PC-9 (cell line): ENCODE measurements around the gene EPS8L2. TPM values are rescaled to one million over a fixed set of nuclear protein-coding genes. Genes with fewer than 3 reads are reported as not detected.

Source experiments
- Bru-seq: library from RNA; stranded (reverse); fragments of 400-500 nt; gene quantifications from one replicate; lab custom pipeline; 2021; lab: Mats Ljungman, UMichigan
- BruChase-seq, 2 experiments: library from RNA; stranded (reverse); fragments of 400-500 nt; gene quantifications; one replicate each; lab custom pipeline; 2021; lab: Mats Ljungman, UMichigan
- BruUV-seq: library from RNA; stranded (reverse); fragments of 400-500 nt; replicated peaks from 2 replicates; lab custom pipeline; 2021; lab: Mats Ljungman, UMichigan
- CTCF ChIA-PET: fragments of 300-600 bp; sonication (Branson Sonifier 250); formaldehyde crosslinking; loops from one replicate; lab custom pipeline; 2022; ENCODE audit warnings: antibody characterized with exemption; lab: Charles Lee
- POLR2A ChIA-PET: fragments of 300-600 bp; sonication (Branson Sonifier 250); formaldehyde crosslinking; loops from one replicate; lab custom pipeline; 2022; ENCODE audit warnings: antibody characterized with exemption; ENCODE audit not compliant: unreplicated experiment; lab: Charles Lee
- DNase-seq, 2 experiments: peaks; one replicate each; pipeline versions ENCODE4 v3.0.0 to v3.0.0-alpha.2; 2015 to 2022; ENCODE audit warnings: mixed read lengths in 1 of 2
- H2AFZ ChIP-seq: fragments of 200-600 bp; sonication (generic); 2 replicates; pipeline ENCODE4 v1.8.1; 2017; ENCODE audit warnings: antibody characterized with exemption
- H3F3A ChIP-seq: fragments of 200-600 bp; sonication (generic); 2 replicates; pipeline ENCODE4 v1.8.1; 2017; ENCODE audit warnings: antibody characterized with exemption, mild to moderate bottlenecking, low read depth; ENCODE audit not compliant: insufficient read depth
- H3K27ac ChIP-seq: fragments of 200-600 bp; sonication (generic); 2 replicates; pipeline ENCODE4 v1.6.1; 2016; ENCODE audit warnings: mixed run types
- H3K27me3 ChIP-seq: fragments of 200-600 bp; sonication (generic); 2 replicates; pipeline ENCODE4 v1.6.1; 2016; ENCODE audit warnings: low read depth, mixed run types; ENCODE audit not compliant: insufficient read depth
- H3K36me3 ChIP-seq: fragments of 200-600 bp; sonication (generic); 2 replicates; pipeline ENCODE4 v1.6.1; 2016; ENCODE audit warnings: low read depth, mixed run types
- H3K4me1 ChIP-seq: fragments of 200-600 bp; sonication (generic); replicated peaks from 2 replicates; pipeline ENCODE4 v1.6.1; 2016; ENCODE audit warnings: mixed run types; ENCODE audit not compliant: insufficient read depth
- H3K4me2 ChIP-seq: fragments of 200-600 bp; sonication (generic); 2 replicates; pipeline ENCODE4 v1.6.1; 2017; ENCODE audit warnings: mixed run types
- H3K4me3 ChIP-seq: fragments of 200-600 bp; sonication (generic); 2 replicates; pipeline ENCODE4 v1.6.1; 2016; ENCODE audit warnings: mixed run types
- H3K79me2 ChIP-seq: fragments of 200-600 bp; sonication (generic); 2 replicates; pipeline ENCODE4 v1.6.1; 2017; ENCODE audit warnings: low read depth, mixed run types
- H3K9me2 ChIP-seq: fragments of 200-600 bp; sonication (generic); 2 replicates; pipeline ENCODE4 v1.8.1; 2017; ENCODE audit warnings: mild to moderate bottlenecking; ENCODE audit not compliant: insufficient read depth
- H3K9me3 ChIP-seq: fragments of 200-600 bp; sonication (generic); 2 replicates; pipeline ENCODE4 v1.8.1; 2016; ENCODE audit warnings: low read depth; ENCODE audit not compliant: insufficient read depth
- H4K20me1 ChIP-seq: fragments of 200-600 bp; sonication (generic); 2 replicates; pipeline ENCODE4 v1.8.1; 2017; ENCODE audit not compliant: insufficient read depth
- CTCF ChIP-seq: fragments of 200-600 bp; sonication (generic); conservative IDR thresholded peaks from 2 replicates; pipeline ENCODE4 v1.6.1; 2017; ENCODE audit warnings: mixed run types, antibody characterized with exemption, mild to moderate bottlenecking, moderate library complexity
- EZH2 ChIP-seq: fragments of 200-600 bp; sonication (generic); IDR thresholded peaks from 2 replicates; pipeline ENCODE4 v1.8.0; 2017; ENCODE audit warnings: antibody characterized with exemption, low read depth
- intact Hi-C: fragments of 100-400 bp; cut with micrococcal nuclease; formaldehyde crosslinking; loops from one replicate; pipeline ENCODE4 v1.10.0; 2022; ENCODE audit not compliant: unreplicated experiment
- long read RNA-seq: library from polyadenylated mRNA; stranded (forward); transcript quantifications from one replicate; pipeline ENCODE4 v2.0.0, GENCODE V29; 2022
- total RNA-seq: library from RNA; stranded (reverse); gene quantifications from 2 replicates; pipeline ENCODE4 v1.2.3, GENCODE V29; 2021

The EPS8L2 gene
- total RNA-seq (228 and 229 TPM in 2 replicates), Bru-seq, nascent RNA (percentile 69 among the genes with signal in this experiment), BruChase-seq, experiment 1, labeled RNA remaining after a 2-hour chase (percentile 83 among the genes with signal in this experiment), BruChase-seq, experiment 2, labeled RNA remaining after a 6-hour chase (percentile 86 among the genes with signal in this experiment)
- long read RNA-seq, transcript EPS8L2-228 (3 exons, 750 nt) = minor isoform, 5 of 218 reads
- long read RNA-seq, transcript EPS8L2-220 (9 exons, 2,304 nt) = minor isoform, 7 of 218 reads
- long read RNA-seq, transcript EPS8L2-231 (21 exons, 3,188 nt) = minor isoform, 5 of 218 reads
- long read RNA-seq, transcript EPS8L2-201 (21 exons, 3,148 nt) = major isoform, 85 of 218 reads
- long read RNA-seq, partial matches to known transcripts = 42 of 218 reads
- long read RNA-seq, other reads (novel, unspliced or antisense) = 65 of 218 reads

GRCh38 chr11:705646-706438 is at the start of gene EPS8L2:
Gene EPS8L2, plus strand, starts transcription at chr11:706231. Its CDS starts 3,177 bp downstream, at chr11:709408.
- TF ChIP-seq CTCF (no peak), EZH2 (no peak)
- H2AFZ ChIP-seq = 0 out of 2 replicates have a peak within 1 kb of the TSS, but pooled peaks have one; percentile 27
- no peaks in the 10 kb centered on the region; the same call in 1 of the 2 replicates for H4K20me1 ChIP-seq
- H3K27me3 ChIP-seq = no peaks in the 10 kb centered on the region
- H3F3A ChIP-seq = peaks cover 14% of the 10 kb centered on the region; the same call in 1 of the 2 replicates
- peak within 1 kb of the TSS; percentile 93 for H3K4me2 ChIP-seq
- H3K4me1 ChIP-seq = peaks cover 17% of the 10 kb centered on the region
- H3K27ac ChIP-seq = peak within 1 kb of the TSS; percentile 81
- intact Hi-C loops = loop anchor here (2.0 kb wide), 1 partner anchor 41 kb away; the partner anchor contains the start of gene TALDO1
- no peaks in the 10 kb centered on the region for H3K9me2 ChIP-seq
- BruUV-seq = no TSS peak
- peak within 1 kb of the TSS; percentile 84 for H3K4me3 ChIP-seq
- no peaks in the 10 kb centered on the region for H3K36me3 ChIP-seq
- peak; percentile 43 to 77 for DNase-seq
- H3K9me3 ChIP-seq = no peaks in the 10 kb centered on the region
- ChIA-PET CTCF (no interaction called here), POLR2A (interaction anchor here (0.5 to 0.6 kb wide), 3 partner anchors 9 to 199 kb away, joined by 3 to 8 read pairs (median 3); no protein-coding TSS in a partner anchor)
- H3K79me2 ChIP-seq = peaks cover 33% of the 10 kb centered on the region

- Histone ChIP-seq H3K4me3 (no peak overlapping the region), H3K79me2 (no peaks in the 10 kb centered on the region), H4K20me1 (no peaks in the 10 kb centered on the region), H3K4me1 (no peaks in the 10 kb centered on the region), H3K36me3 (no peaks in the 10 kb centered on the region), H3F3A (no peaks in the 10 kb centered on the region), H3K4me2 (no peak overlapping the region), H3K27ac (no peak overlapping the region), H2AFZ (no peak overlapping the region), H3K9me2 (no peaks in the 10 kb centered on the region), H3K9me3 (no peaks in the 10 kb centered on the region), H3K27me3 (no peaks in the 10 kb centered on the region)
- CTCF ChIA-PET = no interaction called here
- no peak for TF ChIP-seq EZH2
- TF ChIP-seq CTCF = no peak
- no peak for DNase-seq
- no TSS peak for BruUV-seq
- intact Hi-C loops = no loop called here
- POLR2A ChIA-PET = no interaction called here
These were observed 49.6 kb upstream of the EPS8L2 start for GRCh38 chr11:656426-656825.

- no TSS peak for BruUV-seq
- Histone ChIP-seq H3K9me3 (no peaks in the 10 kb centered on the region), H3F3A (no peaks in the 10 kb centered on the region), H2AFZ (no peak overlapping the region), H3K4me3 (no peak overlapping the region), H4K20me1 (0 out of 2 replicates have a peak, but pooled peaks cover under 1% of the 10 kb centered on the region), H3K27me3 (no peaks in the 10 kb centered on the region), H3K36me3 (no peaks in the 10 kb centered on the region), H3K4me2 (no peak overlapping the region), H3K9me2 (no peaks in the 10 kb centered on the region), H3K27ac (no peak overlapping the region), H3K4me1 (no peaks in the 10 kb centered on the region), H3K79me2 (no peaks in the 10 kb centered on the region)
- no peak for DNase-seq
- ChIA-PET CTCF (no interaction called here), POLR2A (no interaction called here)
- no peak for TF ChIP-seq CTCF
- intact Hi-C loops = no loop called here
These were observed 49.2 kb upstream of the EPS8L2 start for GRCh38 chr11:656866-657265.
